ENCODE measurements around the gene ZNF440.
"Not testable (repeated sequence)": the region's sequence is repeated elsewhere in the genome, so short reads cannot be mapped to it uniquely, and the experiment has no call there.

- not testable (repeated sequence) for TF ChIP-seq CTCF, POLR2AphosphoS5 (IDR thresholded peaks at IDR 0.05)
Observed at GRCh38 chr19:11828957-11829876, 15.1 kb downstream of the ZNF440 start.

Data from suprapubic skin (tissue), 3 donors.